HEK293 (cell line): ENCODE data around the gene CCDC17.

ENCODE experiments used
- CTCF ChIA-PET: fragments of 350-600 bp; formaldehyde crosslinking; extraction: SDS; loops from one replicate; lab custom pipeline; 2021; ENCODE audit warnings: antibody characterized with exemption; lab: Yijun Ruan, JAX
- POLR2A ChIA-PET: fragments of 300-600 bp; formaldehyde crosslinking; extraction: SDS; loops from one replicate; lab custom pipeline; 2020; ENCODE audit warnings: antibody characterized with exemption, inconsistent platforms; lab: Yijun Ruan, JAX
- H3K27ac ChIP-seq: fragments of 200-500 bp; sonication (Bioruptor generic); 2 replicates; pipeline ENCODE4 v1.5.1; 2014; ENCODE audit warnings: low read depth, low read length, control low read depth, inconsistent platforms; ENCODE audit errors: extremely low read depth
- H3K36me3 ChIP-seq, 2 experiments: fragments of 200-500 bp in 1 of 2; sonication (Bioruptor generic) in 1 of 2; 1 replicate in 1 of 2; 2 replicates in 1 of 2; pipeline ENCODE4 v1.5.1; 2014 to 2017; ENCODE audit warnings: inconsistent platforms in 2 of 2, low read length in 2 of 2; ENCODE audit not compliant: control insufficient read depth in 2 of 2, insufficient read depth in 1 of 2
- H3K4me1 ChIP-seq: fragments of 200-500 bp; sonication (Bioruptor generic); 2 replicates; pipeline ENCODE4 v1.5.1; 2014; ENCODE audit warnings: mild to moderate bottlenecking, low read length, inconsistent platforms; ENCODE audit not compliant: control insufficient read depth, insufficient read depth
- H3K4me3 ChIP-seq: 2 replicates; pipeline ENCODE4 v1.5.1; 2011; ENCODE audit warnings: low read depth, mild to moderate bottlenecking, control low read depth, low read length, moderate library complexity
- H3K9me3 ChIP-seq: fragments of 200-500 bp; sonication (Bioruptor generic); 2 replicates; pipeline ENCODE4 v1.5.1; 2014; ENCODE audit warnings: low read depth, low read length, inconsistent platforms; ENCODE audit not compliant: control insufficient read depth, insufficient read depth
- ATF2 ChIP-seq: fragments of 450-650 bp; formaldehyde crosslinking; IDR thresholded peaks from 2 replicates; pipeline ENCODE4 v1.5.1; 2016; ENCODE audit warnings: missing biosample characterization, missing genetic modification characterization, low read depth
- FEZF1 ChIP-seq: fragments of 450-650 bp; formaldehyde crosslinking; IDR thresholded peaks from 2 replicates; pipeline ENCODE4 v1.5.1; 2016; ENCODE audit warnings: missing biosample characterization, missing genetic modification characterization
- PRDM4 ChIP-seq: fragments of 450-650 bp; formaldehyde crosslinking; IDR thresholded peaks from 2 replicates; pipeline ENCODE4 v1.5.1; 2017; ENCODE audit warnings: missing biosample characterization, missing genetic modification characterization
- ZFP3 ChIP-seq: fragments of 450-650 bp; formaldehyde crosslinking; IDR thresholded peaks from 2 replicates; pipeline ENCODE4 v1.5.1; 2016; ENCODE audit warnings: low read depth, missing biosample characterization, missing genetic modification characterization
- ZIC2 ChIP-seq: fragments of 450-650 bp; formaldehyde crosslinking; IDR thresholded peaks from 2 replicates; pipeline ENCODE4 v1.5.1; 2016; ENCODE audit warnings: missing biosample characterization, missing genetic modification characterization
- ZNF157 ChIP-seq: fragments of 450-650 bp; formaldehyde crosslinking; IDR thresholded peaks from 2 replicates; pipeline ENCODE4 v1.5.1; 2016; ENCODE audit warnings: missing biosample characterization, missing genetic modification characterization
- ZNF175 ChIP-seq: fragments of 450-650 bp; formaldehyde crosslinking; IDR thresholded peaks from 2 replicates; pipeline ENCODE4 v1.5.1; 2016; ENCODE audit warnings: missing biosample characterization, missing genetic modification characterization
- ZNF18 ChIP-seq: fragments of 450-650 bp; formaldehyde crosslinking; IDR thresholded peaks from 2 replicates; pipeline ENCODE4 v1.5.1; 2016; ENCODE audit warnings: missing biosample characterization, missing genetic modification characterization
- ZNF221 ChIP-seq: fragments of 450-650 bp; formaldehyde crosslinking; IDR thresholded peaks from 2 replicates; pipeline ENCODE4 v1.5.1; 2017; ENCODE audit warnings: missing biosample characterization, missing genetic modification characterization, borderline replicate concordance
- ZNF266 ChIP-seq: fragments of 450-650 bp; formaldehyde crosslinking; IDR thresholded peaks from 2 replicates; pipeline ENCODE4 v1.5.1; 2016; ENCODE audit warnings: missing biosample characterization, missing genetic modification characterization, low read depth
- ZNF37A ChIP-seq: fragments of 450-650 bp; IDR thresholded peaks from 2 replicates; pipeline ENCODE4 v1.5.1; 2018; ENCODE audit warnings: missing biosample characterization, missing genetic modification characterization
- ZNF449 ChIP-seq: fragments of 450-650 bp; formaldehyde crosslinking; IDR thresholded peaks from 2 replicates; pipeline ENCODE4 v1.5.1; 2017; ENCODE audit warnings: missing biosample characterization, mild to moderate bottlenecking, missing genetic modification characterization, moderate library complexity
- ZNF510 ChIP-seq: fragments of 450-650 bp; formaldehyde crosslinking; IDR thresholded peaks from 2 replicates; pipeline ENCODE4 v1.5.1; 2018; ENCODE audit warnings: mild to moderate bottlenecking, missing genetic modification characterization, missing biosample characterization; ENCODE audit not compliant: insufficient replicate concordance
- ZNF529 ChIP-seq: fragments of 450-650 bp; formaldehyde crosslinking; IDR thresholded peaks from 2 replicates; pipeline ENCODE4 v1.5.1; 2017; ENCODE audit warnings: missing genetic modification characterization, missing biosample characterization; ENCODE audit not compliant: insufficient replicate concordance
- ZNF530 ChIP-seq: fragments of 450-650 bp; formaldehyde crosslinking; IDR thresholded peaks from 2 replicates; pipeline ENCODE4 v1.5.1; 2016; ENCODE audit warnings: low read depth, missing biosample characterization, missing genetic modification characterization
- ZNF544 ChIP-seq: fragments of 450-650 bp; formaldehyde crosslinking; IDR thresholded peaks from 2 replicates; pipeline ENCODE4 v1.5.0; 2017; ENCODE audit warnings: missing biosample characterization, missing genetic modification characterization
- ZNF558 ChIP-seq: fragments of 450-650 bp; formaldehyde crosslinking; IDR thresholded peaks from 2 replicates; pipeline ENCODE4 v1.5.1; 2016; ENCODE audit warnings: missing biosample characterization, missing genetic modification characterization
- ZNF658 ChIP-seq: fragments of 450-650 bp; formaldehyde crosslinking; IDR thresholded peaks from 2 replicates; pipeline ENCODE4; 2016; ENCODE audit warnings: missing biosample characterization, missing genetic modification characterization
- ZNF692 ChIP-seq: fragments of 450-650 bp; formaldehyde crosslinking; IDR thresholded peaks from 2 replicates; pipeline ENCODE4 v1.5.1; 2016; ENCODE audit warnings: missing biosample characterization, missing genetic modification characterization
- ZSCAN16 ChIP-seq: fragments of 450-650 bp; formaldehyde crosslinking; IDR thresholded peaks from 2 replicates; pipeline ENCODE4 v1.5.1; 2016; ENCODE audit warnings: missing biosample characterization, missing genetic modification characterization
- TF ChIP-seq, protein P1 (sequence below): fragments of 450-650 bp; formaldehyde crosslinking; IDR thresholded peaks from 2 replicates; pipeline ENCODE4 v1.5.1; 2017; ENCODE audit warnings: missing biosample characterization, missing genetic modification characterization
- TF ChIP-seq, protein P2 (sequence below): fragments of 450-650 bp; formaldehyde crosslinking; IDR thresholded peaks from 2 replicates; pipeline ENCODE4 v1.5.1; 2016; ENCODE audit warnings: missing biosample characterization, missing genetic modification characterization

The CCDC17 gene

DNA sequence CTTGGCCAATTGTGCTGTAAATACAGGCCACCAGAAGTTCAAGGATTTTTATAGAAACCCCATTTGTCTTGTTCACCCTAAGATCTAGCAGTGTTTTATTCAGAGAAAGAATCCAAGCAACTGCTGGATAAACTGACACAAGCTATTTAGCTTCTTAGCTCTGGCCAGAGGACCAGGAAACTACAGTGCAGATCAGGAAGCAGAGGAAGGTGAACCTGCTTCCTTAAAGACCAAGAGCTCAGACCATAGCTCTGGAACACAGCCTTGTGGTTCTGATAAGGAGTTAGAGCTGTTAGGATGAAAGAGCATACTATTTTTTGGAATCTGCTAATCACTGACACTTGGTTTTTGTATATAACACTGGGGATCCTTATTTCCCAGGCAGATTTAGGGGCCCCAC is 5.2 kb upstream of the CCDC17 start (continued):
- TF ChIP-seq ZNF18: no peak
- no peak for TF ChIP-seq ZNF221 (tag by site-specific recombination)
- no peak for TF ChIP-seq ATF2 (tag by site-specific recombination)
- no peak for TF ChIP-seq ZNF658

DNA sequence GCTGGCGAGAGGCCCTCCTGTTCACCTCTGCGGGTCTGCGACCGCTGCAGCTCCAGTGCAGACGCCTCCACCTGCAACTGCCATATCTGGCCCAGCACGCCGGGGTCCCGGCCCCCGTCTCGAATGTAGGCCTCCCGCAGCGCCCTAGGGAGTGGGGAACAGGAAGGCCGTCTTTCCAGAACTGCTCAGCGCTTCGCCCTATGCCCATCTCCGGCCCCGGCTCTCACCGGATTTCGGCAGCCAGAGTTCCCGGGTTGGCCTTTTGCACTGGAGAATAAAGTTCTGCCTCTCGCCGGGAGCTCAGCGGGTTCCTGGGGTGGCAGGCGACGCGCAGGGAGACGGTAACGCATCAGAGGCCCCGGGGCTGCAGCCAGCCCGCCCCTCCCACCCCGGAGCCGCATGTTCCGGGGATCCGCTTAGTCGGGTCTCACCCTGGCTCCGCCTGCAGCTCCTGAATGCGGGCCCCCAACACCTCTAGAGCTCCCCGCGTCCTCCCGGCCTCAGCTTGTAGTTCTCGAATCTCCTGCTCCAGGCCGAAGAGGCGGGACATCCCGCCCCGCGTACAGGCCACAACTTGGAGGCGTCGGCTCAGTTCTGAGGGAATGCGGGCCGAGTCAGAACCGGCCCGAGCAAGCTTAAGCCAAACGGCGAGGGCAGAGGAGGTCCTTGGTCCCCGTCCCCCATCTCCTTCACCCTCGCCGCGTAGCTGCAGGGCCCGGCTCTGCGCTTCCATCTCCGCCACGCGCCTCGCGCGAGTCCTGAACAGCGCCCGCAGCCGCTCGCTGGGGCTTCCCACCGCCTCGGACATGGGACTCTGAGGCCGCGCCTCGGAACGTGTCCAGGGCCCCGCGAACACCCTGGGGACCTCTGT is 1.1 kb downstream of the CCDC17 start:
- H3K4me3 ChIP-seq: no peak overlapping the region
- no peaks in the 10 kb centered on the region for H3K4me1 ChIP-seq
- peaks cover 6 to 83% of the 10 kb centered on the region in 2 experiments for H3K36me3 ChIP-seq
- ChIA-PET POLR2A (interaction anchor here (1.2 to 1.4 kb wide), 2 partner anchors 11 to 101 kb away, joined by 3 to 8 read pairs; partner anchors contain the start of gene PRDX1), CTCF (interaction anchor here (0.5 kb wide), 1 partner anchor 49 kb away, joined by 3 read pairs; no protein-coding TSS in a partner anchor)
- no peak overlapping the region for H3K27ac ChIP-seq
- no peaks in the 10 kb centered on the region for H3K9me3 ChIP-seq
- TF ChIP-seq ZNF692 (no peak), ZNF558 (no peak), ZIC2 (tag by site-specific recombination) (no peak), ZNF18 (no peak), ZNF510 (tag by site-specific recombination) (no peak), ZSCAN16 (tag by site-specific recombination) (no peak), ZNF529 (tag by site-specific recombination) (no peak), ZNF37A (no peak), ZFP3 (no peak), ZNF449 (tag by site-specific recombination) (no peak), ZNF175 (no peak), FEZF1 (no peak), ZNF157 (tag by site-specific recombination) (no peak), PRDM4 (tag by site-specific recombination) (no peak), ZNF530 (no peak), ZNF266 (tag by site-specific recombination) (no peak), ZNF544 (tag by site-specific recombination) (no peak)
- TF ChIP-seq, protein P1, sequence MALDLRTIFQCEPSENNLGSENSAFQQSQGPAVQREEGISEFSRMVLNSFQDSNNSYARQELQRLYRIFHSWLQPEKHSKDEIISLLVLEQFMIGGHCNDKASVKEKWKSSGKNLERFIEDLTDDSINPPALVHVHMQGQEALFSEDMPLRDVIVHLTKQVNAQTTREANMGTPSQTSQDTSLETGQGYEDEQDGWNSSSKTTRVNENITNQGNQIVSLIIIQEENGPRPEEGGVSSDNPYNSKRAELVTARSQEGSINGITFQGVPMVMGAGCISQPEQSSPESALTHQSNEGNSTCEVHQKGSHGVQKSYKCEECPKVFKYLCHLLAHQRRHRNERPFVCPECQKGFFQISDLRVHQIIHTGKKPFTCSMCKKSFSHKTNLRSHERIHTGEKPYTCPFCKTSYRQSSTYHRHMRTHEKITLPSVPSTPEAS: no peak
- TF ChIP-seq, protein P2, sequence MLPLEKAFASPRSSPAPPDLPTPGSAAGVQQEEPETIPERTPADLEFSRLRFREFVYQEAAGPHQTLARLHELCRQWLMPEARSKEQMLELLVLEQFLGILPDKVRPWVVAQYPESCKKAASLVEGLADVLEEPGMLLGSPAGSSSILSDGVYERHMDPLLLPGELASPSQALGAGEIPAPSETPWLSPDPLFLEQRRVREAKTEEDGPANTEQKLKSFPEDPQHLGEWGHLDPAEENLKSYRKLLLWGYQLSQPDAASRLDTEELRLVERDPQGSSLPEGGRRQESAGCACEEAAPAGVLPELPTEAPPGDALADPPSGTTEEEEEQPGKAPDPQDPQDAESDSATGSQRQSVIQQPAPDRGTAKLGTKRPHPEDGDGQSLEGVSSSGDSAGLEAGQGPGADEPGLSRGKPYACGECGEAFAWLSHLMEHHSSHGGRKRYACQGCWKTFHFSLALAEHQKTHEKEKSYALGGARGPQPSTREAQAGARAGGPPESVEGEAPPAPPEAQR (tag by site-specific recombination): no peak
